SKM-1 treated with dmso at 0.1 percent for 144 hours (cell line): ENCODE measurements around the gene BRD3OS.
"Not testable (repeated sequence)": the region's sequence is repeated elsewhere in the genome, so short reads cannot be mapped to it uniquely, and the experiment has no call there.

Source experiments
- DNase-seq: peaks from one replicate; lab custom pipeline; 2025; ENCODE audit not compliant: unreplicated experiment; lab: John Stamatoyannopoulos, UW

Gene BRD3OS

GRCh38 chr9:133988771-133989170 lies 36.5 kb upstream of the BRD3OS start:
- DNase-seq = not testable (repeated sequence)

- DNase-seq = no peak
Observed at GRCh38 chr9:133989625-133990365, 35.5 kb upstream of the BRD3OS start.

- no peak for DNase-seq
Observed at GRCh38 chr9:133990366-133991213, 34.7 kb upstream of the BRD3OS start.

GRCh38 chr9:133991214-133991921 lies 33.9 kb upstream of the BRD3OS start:
- DNase-seq = no peak

- peak; percentile 57 for DNase-seq
Observed at GRCh38 chr9:133991964-133992779, 33.1 kb upstream of the BRD3OS start, which contains the start of gene VAV2. Gene VAV2, minus strand, starts transcription at chr9:133992324. Its CDS starts 46 bp downstream, at chr9:133992278.

GRCh38 chr9:133992780-133993634 lies 32.3 kb upstream of the BRD3OS start:
- peak; percentile 25 for DNase-seq

GRCh38 chr9:133993635-133994253 lies 31.5 kb upstream of the BRD3OS start:
- DNase-seq = no peak

GRCh38 chr9:133994353-133995011 lies 30.8 kb upstream of the BRD3OS start:
- DNase-seq = peak; percentile 37

- DNase-seq = no peak
Observed at GRCh38 chr9:133995012-133995896, 30.0 kb upstream of the BRD3OS start.

GRCh38 chr9:133996531-133997520 lies 28.5 kb upstream of the BRD3OS start:
- no peak for DNase-seq

- no peak for DNase-seq
Observed at GRCh38 chr9:133997584-133997983, 27.7 kb upstream of the BRD3OS start.

GRCh38 chr9:133998915-133999595 lies 26.2 kb upstream of the BRD3OS start:
- no peak for DNase-seq

GRCh38 chr9:133999851-134000265 lies 25.4 kb upstream of the BRD3OS start:
- no peak for DNase-seq

GRCh38 chr9:134002796-134003195 lies 22.5 kb upstream of the BRD3OS start:
- DNase-seq = no peak

- DNase-seq = no peak
Observed at GRCh38 chr9:134003237-134003636, 22.0 kb upstream of the BRD3OS start.
